Astrocyte (in vitro differentiated cells and primary cell): ENCODE results near the gene RAB11FIP3. TPM values are rescaled to one million over a fixed set of nuclear protein-coding genes. Genes with fewer than 3 reads are reported as not detected.

Experiments used
- DNase-seq: peaks from one replicate; pipeline ENCODE4 v3.0.0-alpha.2; 2010; ENCODE audit warnings: low read depth
- FAIRE-seq: peaks from 2 replicates; lab custom pipeline; 2011; peaks lifted over from hg19 to GRCh38; lab: Jason Lieb, UNC
- H2AFZ ChIP-seq: 2 replicates; pipeline ENCODE4 v1.6.0; 2012; ENCODE audit warnings: low read depth, low read length, inconsistent platforms
- H3K27ac ChIP-seq: 2 replicates; pipeline ENCODE4 v1.5.1; 2011; ENCODE audit warnings: low read depth, low read length, inconsistent platforms
- H3K27me3 ChIP-seq: 2 replicates; pipeline ENCODE4 v1.6.0; 2011; ENCODE audit warnings: low read length, inconsistent platforms; ENCODE audit not compliant: insufficient read depth
- H3K36me3 ChIP-seq: 2 replicates; pipeline ENCODE4 v1.5.1; 2011; ENCODE audit warnings: low read length, inconsistent platforms; ENCODE audit not compliant: insufficient read depth
- H3K4me1 ChIP-seq: 2 replicates; pipeline ENCODE4 v1.5.1; 2011; ENCODE audit warnings: low read length, inconsistent platforms; ENCODE audit not compliant: insufficient read depth
- H3K4me2 ChIP-seq: 2 replicates; pipeline ENCODE4 v1.6.0; 2012; ENCODE audit warnings: low read length, inconsistent platforms
- H3K4me3 ChIP-seq: 2 replicates; pipeline ENCODE4 v1.5.1; 2011; ENCODE audit warnings: low read depth, mild to moderate bottlenecking, low read length, inconsistent platforms; ENCODE audit not compliant: insufficient read depth
- H3K79me2 ChIP-seq: 2 replicates; pipeline ENCODE4 v1.6.0; 2012; ENCODE audit warnings: mild to moderate bottlenecking, low read length, inconsistent platforms; ENCODE audit not compliant: insufficient read depth
- H3K9ac ChIP-seq: 2 replicates; pipeline ENCODE4 v1.6.0; 2012; ENCODE audit warnings: mild to moderate bottlenecking, low read length, inconsistent platforms
- H3K9me3 ChIP-seq: 2 replicates; pipeline ENCODE4 v1.5.1; 2012; ENCODE audit warnings: low read depth, mild to moderate bottlenecking, low read length, inconsistent platforms; ENCODE audit not compliant: insufficient read depth
- H4K20me1 ChIP-seq: 2 replicates; pipeline ENCODE4 v1.6.0; 2012; ENCODE audit warnings: low read length, inconsistent platforms; ENCODE audit not compliant: insufficient read depth
- H3K27ac Mint-ChIP-seq: one replicate; pipeline ENCODE4 v1.8.0; 2021; ENCODE audit warnings: mild to moderate bottlenecking, mixed read lengths; ENCODE audit not compliant: unreplicated experiment
- H3K27me3 Mint-ChIP-seq: one replicate; pipeline ENCODE4 v1.8.0; 2021; ENCODE audit warnings: low read depth, mixed read lengths; ENCODE audit not compliant: unreplicated experiment
- H3K36me3 Mint-ChIP-seq: one replicate; pipeline ENCODE4 v1.8.0; 2021; ENCODE audit warnings: low read depth, mixed read lengths; ENCODE audit not compliant: unreplicated experiment
- H3K4me1 Mint-ChIP-seq: one replicate; pipeline ENCODE4 v1.8.0; 2021; ENCODE audit warnings: low read depth, mixed read lengths; ENCODE audit not compliant: unreplicated experiment
- H3K4me3 Mint-ChIP-seq: one replicate; pipeline ENCODE4 v1.8.0; 2021; ENCODE audit warnings: mild to moderate bottlenecking, moderate library complexity, mixed read lengths; ENCODE audit not compliant: unreplicated experiment
- H3K9me3 Mint-ChIP-seq: one replicate; pipeline ENCODE4 v1.8.0; 2021; ENCODE audit warnings: mild to moderate bottlenecking, mixed read lengths; ENCODE audit not compliant: unreplicated experiment
- CTCF ChIP-seq: IDR thresholded peaks from 2 replicates; pipeline ENCODE4 v1.5.1; 2011; ENCODE audit warnings: low read depth, mild to moderate bottlenecking, inconsistent platforms, low read length, moderate library complexity; ENCODE audit not compliant: insufficient read depth
- EZH2 ChIP-seq: IDR thresholded peaks from 2 replicates; pipeline ENCODE4 v1.6.1; 2012; ENCODE audit warnings: mild to moderate bottlenecking, low read length, inconsistent platforms; ENCODE audit not compliant: insufficient read depth
- total RNA-seq: library from RNA; stranded (reverse); gene quantifications from 2 replicates; pipeline ENCODE4 v1.2.1, GENCODE V29; 2021

The RAB11FIP3 gene
- total RNA-seq, 1 donor from 2014 or later, result 21.2 TPM

- H3K4me1 ChIP-seq, result peaks cover 8% of the 10 kb centered on the region
- no peaks in the 10 kb centered on the region for H3K27me3 ChIP-seq
- no peak for FAIRE-seq
- no peak for DNase-seq
- peak overlapping the region; percentile 88 for H2AFZ ChIP-seq
- H3K4me3 Mint-ChIP-seq, result peak overlapping the region; percentile 92
- peak overlapping the region; percentile 56 for H3K4me3 ChIP-seq
- peaks cover 2% of the 10 kb centered on the region for H3K36me3 Mint-ChIP-seq
- TF ChIP-seq CTCF (no peak), EZH2 (no peak)
- H3K27ac ChIP-seq, result no peak overlapping the region
- H3K9me3 ChIP-seq, result peaks cover 4% of the 10 kb centered on the region
- peak overlapping the region; percentile 95 for H3K27ac Mint-ChIP-seq
- H3K27me3 Mint-ChIP-seq, result no peaks in the 10 kb centered on the region
- no peaks in the 10 kb centered on the region for H3K36me3 ChIP-seq
- H3K9me3 Mint-ChIP-seq, result no peaks in the 10 kb centered on the region
- H3K4me2 ChIP-seq, result peak overlapping the region; percentile 96
- H3K4me1 Mint-ChIP-seq, result no peaks in the 10 kb centered on the region
- H4K20me1 ChIP-seq, result peaks cover 25% of the 10 kb centered on the region
- H3K79me2 ChIP-seq, result peaks cover 7% of the 10 kb centered on the region
- H3K9ac ChIP-seq, result no peak overlapping the region
These were observed 29.2 kb upstream of the RAB11FIP3 start for GRCh38 chr16:396199-396598.

GRCh38 chr16:396605-397004, 28.8 kb upstream of the RAB11FIP3 start:
- H3K36me3 Mint-ChIP-seq, result peaks cover 2% of the 10 kb centered on the region
- H3K27me3 ChIP-seq, result no peaks in the 10 kb centered on the region
- no peaks in the 10 kb centered on the region for H3K9me3 Mint-ChIP-seq
- H3K27ac Mint-ChIP-seq, result peak overlapping the region; percentile 95
- H3K4me3 ChIP-seq, result peak overlapping the region; percentile 56
- TF ChIP-seq CTCF, result no peak
- TF ChIP-seq EZH2, result no peak
- H3K27ac ChIP-seq, result no peak overlapping the region
- H3K4me2 ChIP-seq, result peak overlapping the region; percentile 96
- peak overlapping the region; percentile 88 for H2AFZ ChIP-seq
- peaks cover 8% of the 10 kb centered on the region for H3K4me1 ChIP-seq
- peaks cover 4% of the 10 kb centered on the region for H3K9me3 ChIP-seq
- H3K36me3 ChIP-seq, result no peaks in the 10 kb centered on the region
- peak overlapping the region; percentile 60 for H3K9ac ChIP-seq
- DNase-seq, result peak; percentile 35
- peaks cover 25% of the 10 kb centered on the region for H4K20me1 ChIP-seq
- H3K27me3 Mint-ChIP-seq, result no peaks in the 10 kb centered on the region
- FAIRE-seq, result no peak
- H3K79me2 ChIP-seq, result peaks cover 7% of the 10 kb centered on the region
- no peaks in the 10 kb centered on the region for H3K4me1 Mint-ChIP-seq
- H3K4me3 Mint-ChIP-seq, result peak overlapping the region; percentile 92

- Mint-ChIP-seq H3K36me3 (peaks cover 2% of the 10 kb centered on the region), H3K27ac (peak within 1 kb of the TSS; percentile 95), H3K27me3 (no peaks in the 10 kb centered on the region), H3K9me3 (no peaks in the 10 kb centered on the region), H3K4me3 (peak within 1 kb of the TSS; percentile 92), H3K4me1 (no peaks in the 10 kb centered on the region)
- Histone ChIP-seq H3K36me3 (no peaks in the 10 kb centered on the region), H3K27ac (peak within 1 kb of the TSS; percentile 19), H3K4me1 (peaks cover 8% of the 10 kb centered on the region), H4K20me1 (peaks cover 25% of the 10 kb centered on the region), H2AFZ (peak within 1 kb of the TSS; percentile 88), H3K4me3 (peak within 1 kb of the TSS; percentile 57), H3K9ac (peak within 1 kb of the TSS; percentile 73), H3K9me3 (no peaks in the 10 kb centered on the region), H3K27me3 (no peaks in the 10 kb centered on the region), H3K79me2 (peaks cover 7% of the 10 kb centered on the region), H3K4me2 (peak within 1 kb of the TSS; percentile 96)
- FAIRE-seq (no peak), DNase-seq (no peak)
- TF ChIP-seq CTCF (no peak), EZH2 (no peak)
These were observed 28.3 kb upstream of the RAB11FIP3 start, which contains the start of gene NME4 for GRCh38 chr16:397135-397661. Gene NME4 (plus strand): TSS chr16:397199. CDS start chr16:397223, 24 bp downstream.
